NCI-H748 (cell line): ENCODE results near the gene MUCL3.
"Not testable (repeated sequence)": the region's sequence is repeated elsewhere in the genome, so short reads cannot be mapped to it uniquely, and the experiment has no call there.

Experiments
- DNase-seq: peaks from one replicate; lab custom pipeline; 2025; ENCODE audit not compliant: unreplicated experiment; lab: John Stamatoyannopoulos, UW

The MUCL3 gene, protein sequence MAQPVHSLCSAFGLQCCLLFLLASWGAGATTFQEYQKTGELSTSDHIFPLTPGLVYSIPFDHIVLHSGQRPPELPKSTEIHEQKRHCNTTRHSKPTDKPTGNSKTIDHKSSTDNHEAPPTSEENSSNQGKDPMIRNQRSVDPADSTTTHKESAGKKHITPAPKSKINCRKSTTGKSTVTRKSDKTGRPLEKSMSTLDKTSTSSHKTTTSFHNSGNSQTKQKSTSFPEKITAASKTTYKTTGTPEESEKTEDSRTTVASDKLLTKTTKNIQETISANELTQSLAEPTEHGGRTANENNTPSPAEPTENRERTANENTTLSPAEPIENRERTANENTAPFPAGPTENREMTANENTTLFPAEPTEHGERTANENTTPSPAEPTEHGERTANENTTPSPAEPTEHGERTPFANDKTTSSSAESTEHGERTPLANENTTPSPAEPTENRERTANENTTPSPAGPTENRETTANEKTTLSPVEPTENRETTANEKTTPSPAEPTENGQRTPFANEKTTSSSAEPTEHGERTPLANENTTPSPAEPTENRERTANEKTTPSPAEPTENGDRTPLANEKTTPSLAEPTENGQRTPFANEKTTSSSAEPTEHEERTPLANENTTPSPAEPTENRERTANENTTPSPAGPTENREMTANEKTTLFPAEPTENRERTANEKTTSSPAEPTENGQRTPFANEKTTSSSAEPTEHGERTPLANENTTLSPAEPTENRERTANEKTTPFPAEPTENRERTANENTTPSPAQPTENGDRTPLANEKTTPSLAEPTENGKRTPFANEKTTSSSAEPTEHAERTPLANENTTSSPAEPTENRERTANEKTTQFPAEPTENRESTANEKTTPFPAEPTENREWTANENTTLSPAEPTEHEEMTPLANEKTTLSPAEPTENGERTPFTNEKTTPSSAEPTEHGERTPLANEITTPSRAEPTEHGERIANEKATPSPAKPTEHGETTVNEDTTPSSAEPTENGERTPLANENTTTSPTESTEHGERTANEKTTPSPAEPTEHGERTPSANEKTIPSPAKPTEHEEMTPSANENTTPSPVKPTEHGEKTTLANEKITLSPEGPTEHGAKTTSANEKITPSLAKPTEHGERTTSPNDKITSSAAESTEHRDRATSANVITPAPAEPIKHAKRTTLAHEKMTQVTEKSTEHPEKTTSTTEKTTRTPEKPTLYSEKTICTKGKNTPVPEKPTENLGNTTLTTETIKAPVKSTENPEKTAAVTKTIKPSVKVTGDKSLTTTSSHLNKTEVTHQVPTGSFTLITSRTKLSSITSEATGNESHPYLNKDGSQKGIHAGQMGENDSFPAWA (N-terminal part only)

DNA sequence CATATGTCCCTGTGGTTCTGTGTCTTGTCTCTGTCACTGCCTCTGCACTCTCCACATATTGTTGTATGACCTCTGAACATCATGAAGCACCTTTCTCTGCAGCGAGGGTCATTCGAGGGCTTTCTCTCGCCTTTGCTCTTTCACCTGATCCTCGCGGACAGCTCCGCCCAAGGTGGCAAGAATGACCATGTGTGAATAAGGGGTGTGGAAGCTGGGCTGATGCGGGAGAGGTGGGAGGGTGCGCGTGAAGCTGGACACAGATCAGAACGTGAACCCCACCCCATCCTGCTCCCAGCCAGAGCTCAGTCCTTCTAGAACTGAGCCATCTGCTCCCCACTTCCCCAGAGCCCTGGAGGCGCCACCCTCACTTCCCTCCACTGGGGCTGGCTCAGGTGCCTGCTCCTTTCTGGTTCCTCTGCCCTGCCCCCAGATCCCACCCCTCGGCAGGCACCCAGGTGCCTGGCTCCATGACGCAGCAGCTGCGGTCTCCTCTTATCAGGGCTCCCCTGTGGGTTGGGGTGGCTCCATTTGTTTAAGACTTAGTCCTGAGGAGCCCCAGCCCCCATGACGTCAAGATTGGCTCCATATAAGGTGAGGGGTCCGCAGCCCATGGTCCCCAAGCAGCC lies at the start of gene MUCL3:
TSS of gene MUCL3 (plus strand) at position 613 of the 626 bp plus-strand sequence. CDS start 27 bp downstream, outside the sequence.
- no peak for DNase-seq

DNA sequence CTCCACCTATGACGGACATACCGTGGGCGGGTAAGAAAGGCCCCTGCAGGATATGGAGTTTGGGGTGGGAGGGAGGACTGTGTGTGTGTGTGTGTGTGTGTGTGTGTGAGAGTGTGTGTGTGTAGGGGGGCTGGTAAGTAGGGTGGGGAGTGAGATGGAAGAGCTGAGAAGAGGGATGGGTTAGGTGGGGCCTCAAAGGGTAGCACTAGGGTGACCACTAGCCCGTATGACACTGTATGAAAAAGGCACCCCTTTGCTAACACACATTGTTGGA lies 49.4 kb upstream of the MUCL3 start:
- DNase-seq: no peak

DNA sequence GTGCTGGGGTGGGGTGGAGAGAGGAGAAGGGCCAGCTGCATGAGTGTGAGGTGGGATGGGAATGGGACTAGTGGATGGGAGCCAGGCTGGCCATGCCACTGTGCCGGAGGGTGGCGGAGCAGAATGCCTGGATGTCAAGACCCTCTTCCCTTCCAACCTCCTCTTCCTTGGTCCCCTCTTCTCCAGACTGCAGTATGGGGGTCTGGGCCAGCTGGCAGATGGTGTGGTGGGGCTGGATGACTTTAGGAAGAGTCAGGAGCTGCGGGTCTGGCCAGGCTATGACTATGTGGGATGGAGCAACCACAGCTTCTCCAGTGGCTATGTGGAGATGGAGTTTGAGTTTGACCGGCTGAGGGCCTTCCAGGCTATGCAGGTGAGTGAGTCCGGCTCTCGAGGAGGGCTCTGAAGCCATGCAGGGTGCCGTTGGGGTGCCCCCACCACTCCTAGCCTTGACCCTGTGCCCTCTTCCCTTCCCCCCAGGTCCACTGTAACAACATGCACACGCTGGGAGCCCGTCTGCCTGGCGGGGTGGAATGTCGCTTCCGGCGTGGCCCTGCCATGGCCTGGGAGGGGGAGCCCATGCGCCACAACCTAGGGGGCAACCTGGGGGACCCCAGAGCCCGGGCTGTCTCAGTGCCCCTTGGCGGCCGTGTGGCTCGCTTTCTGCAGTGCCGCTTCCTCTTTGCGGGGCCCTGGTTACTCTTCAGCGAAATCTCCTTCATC lies 48.8 kb upstream of the MUCL3 start:
- DNase-seq: no peak

DNA sequence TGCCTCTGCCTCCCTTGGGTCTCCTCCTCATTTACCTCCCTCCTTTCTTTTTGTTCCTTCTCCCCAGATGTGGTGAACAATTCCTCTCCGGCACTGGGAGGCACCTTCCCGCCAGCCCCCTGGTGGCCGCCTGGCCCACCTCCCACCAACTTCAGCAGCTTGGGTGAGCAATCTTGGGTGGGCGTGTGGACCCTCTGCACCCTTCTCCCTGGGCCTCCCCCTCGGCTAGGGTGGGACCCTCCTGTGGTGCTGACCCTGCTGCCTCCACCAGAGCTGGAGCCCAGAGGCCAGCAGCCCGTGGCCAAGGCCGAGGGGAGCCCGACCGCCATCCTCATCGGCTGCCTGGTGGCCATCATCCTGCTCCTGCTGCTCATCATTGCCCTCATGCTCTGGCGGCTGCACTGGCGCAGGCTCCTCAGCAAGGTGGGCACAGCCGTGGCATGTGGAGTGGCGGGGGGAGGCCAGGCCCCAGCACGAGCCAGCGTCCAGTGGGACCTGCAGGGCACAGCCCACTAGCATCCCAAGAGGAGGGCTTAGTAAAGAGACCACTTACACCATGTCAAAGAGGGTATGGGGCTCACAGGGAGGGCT lies 47.7 kb upstream of the MUCL3 start:
- no peak for DNase-seq

DNA sequence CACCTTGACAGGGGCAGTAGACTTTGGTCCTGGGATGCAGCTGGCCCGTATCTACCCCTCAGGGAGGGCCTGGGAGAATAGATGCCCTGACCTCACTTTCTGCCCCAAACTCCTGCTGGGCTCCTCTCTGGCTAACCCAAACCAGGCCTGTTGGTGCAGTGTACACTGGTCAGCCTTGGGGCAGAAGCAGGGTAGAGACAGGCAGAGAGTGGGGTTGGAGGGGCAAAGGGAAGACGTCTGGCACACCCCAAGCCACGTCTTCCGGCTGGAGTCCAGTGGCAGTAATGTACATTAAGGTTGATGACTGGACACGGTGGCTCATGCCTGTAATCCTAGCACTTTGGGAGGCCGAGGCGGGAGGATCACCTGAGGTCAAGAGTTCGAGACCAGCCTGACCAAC lies 47.1 kb upstream of the MUCL3 start:
- DNase-seq: no peak

DNA sequence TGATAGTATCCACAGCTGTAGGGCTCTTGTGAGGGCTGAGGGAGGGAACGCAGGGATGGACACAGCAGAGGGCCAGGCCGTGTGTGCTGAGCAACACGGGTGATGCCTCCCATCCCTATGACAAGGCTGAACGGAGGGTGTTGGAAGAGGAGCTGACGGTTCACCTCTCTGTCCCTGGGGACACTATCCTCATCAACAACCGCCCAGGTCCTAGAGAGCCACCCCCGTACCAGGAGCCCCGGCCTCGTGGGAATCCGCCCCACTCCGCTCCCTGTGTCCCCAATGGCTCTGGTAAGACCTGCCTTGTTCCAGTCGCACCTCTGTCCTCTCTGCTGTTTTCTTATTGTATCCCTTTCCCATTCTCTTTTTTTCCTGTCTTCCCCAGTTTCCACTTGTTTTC lies 46.4 kb upstream of the MUCL3 start:
- no peak for DNase-seq

DNA sequence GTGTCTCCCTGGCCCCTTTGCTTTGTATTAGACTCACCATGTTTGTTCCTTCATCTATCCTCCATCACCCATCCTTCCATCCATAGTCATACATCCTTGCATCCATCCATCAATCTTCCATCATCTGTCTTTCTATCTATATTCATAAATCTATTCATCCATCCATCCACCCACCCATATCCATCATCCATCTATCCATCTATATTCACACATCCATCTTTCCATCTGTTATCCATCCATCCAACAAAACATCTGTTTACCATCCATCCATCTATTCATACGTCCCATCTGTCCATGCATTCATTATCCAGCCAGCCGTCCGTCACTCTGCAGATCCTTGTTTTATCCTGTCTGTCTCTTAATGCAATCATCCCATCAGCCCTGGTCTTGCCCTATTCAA lies 45.8 kb upstream of the MUCL3 start:
- DNase-seq: no peak

DNA sequence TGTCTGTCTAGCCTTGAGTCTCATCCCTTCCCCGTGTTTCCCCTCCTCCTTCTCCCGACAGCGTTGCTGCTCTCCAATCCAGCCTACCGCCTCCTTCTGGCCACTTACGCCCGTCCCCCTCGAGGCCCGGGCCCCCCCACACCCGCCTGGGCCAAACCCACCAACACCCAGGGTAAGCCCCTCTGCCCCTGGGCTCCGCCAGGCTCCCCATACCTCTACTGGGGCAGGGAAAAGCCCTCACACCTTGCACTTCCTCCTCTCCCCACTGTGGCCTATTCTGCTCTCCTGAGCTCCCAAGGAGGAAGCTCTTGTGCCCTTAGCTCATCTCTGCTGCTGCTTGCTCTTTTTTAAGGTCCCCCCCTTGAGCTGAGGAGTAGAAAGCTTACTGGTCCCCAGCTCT lies 45.4 kb upstream of the MUCL3 start:
- DNase-seq: no peak

DNA sequence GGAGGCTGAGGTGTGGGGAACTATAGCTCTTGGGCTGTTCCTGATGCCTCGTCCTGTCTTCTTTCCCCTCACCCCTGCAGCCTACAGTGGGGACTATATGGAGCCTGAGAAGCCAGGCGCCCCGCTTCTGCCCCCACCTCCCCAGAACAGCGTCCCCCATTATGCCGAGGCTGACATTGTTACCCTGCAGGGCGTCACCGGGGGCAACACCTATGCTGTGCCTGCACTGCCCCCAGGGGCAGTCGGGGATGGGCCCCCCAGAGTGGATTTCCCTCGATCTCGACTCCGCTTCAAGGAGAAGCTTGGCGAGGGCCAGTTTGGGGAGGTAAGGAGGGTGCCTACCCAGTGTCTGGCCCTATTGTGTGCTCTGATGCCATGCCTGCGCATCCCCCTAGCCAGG lies 44.2 kb upstream of the MUCL3 start:
- no peak for DNase-seq

DNA sequence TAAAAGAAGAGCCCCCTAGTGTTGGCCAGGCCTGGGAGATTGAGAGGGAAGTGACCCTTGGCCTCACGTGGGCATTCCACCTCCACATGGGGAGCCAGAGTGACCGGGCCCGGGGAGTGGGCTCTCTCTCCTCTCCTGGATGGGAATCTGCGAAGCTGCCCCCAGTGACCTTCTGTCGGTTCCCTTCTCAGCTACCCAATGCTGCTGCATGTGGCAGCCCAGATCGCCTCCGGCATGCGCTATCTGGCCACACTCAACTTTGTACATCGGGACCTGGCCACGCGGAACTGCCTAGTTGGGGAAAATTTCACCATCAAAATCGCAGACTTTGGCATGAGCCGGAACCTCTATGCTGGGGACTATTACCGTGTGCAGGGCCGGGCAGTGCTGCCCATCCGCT lies 42.9 kb upstream of the MUCL3 start:
- no peak for DNase-seq

DNA sequence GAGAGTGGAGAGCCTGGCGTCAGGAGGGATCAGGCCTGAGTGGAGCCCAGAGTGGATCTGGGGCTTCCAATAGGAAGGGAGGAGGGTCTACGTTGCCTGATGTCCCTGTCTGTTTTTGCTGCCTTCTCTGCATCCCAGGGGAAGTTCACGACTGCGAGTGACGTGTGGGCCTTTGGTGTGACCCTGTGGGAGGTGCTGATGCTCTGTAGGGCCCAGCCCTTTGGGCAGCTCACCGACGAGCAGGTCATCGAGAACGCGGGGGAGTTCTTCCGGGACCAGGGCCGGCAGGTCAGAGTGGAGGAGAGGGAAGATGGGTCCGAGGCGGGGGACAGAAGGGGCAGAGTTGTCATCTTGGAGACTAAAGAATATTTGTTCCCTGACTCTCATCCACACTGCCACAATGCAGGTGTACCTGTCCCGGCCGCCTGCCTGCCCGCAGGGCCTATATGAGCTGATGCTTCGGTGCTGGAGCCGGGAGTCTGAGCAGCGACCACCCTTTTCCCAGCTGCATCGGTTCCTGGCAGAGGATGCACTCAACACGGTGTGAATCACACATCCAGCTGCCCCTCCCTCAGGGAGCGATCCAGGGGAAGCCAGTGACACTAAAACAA lies 41.9 kb upstream of the MUCL3 start:
- no peak for DNase-seq

DNA sequence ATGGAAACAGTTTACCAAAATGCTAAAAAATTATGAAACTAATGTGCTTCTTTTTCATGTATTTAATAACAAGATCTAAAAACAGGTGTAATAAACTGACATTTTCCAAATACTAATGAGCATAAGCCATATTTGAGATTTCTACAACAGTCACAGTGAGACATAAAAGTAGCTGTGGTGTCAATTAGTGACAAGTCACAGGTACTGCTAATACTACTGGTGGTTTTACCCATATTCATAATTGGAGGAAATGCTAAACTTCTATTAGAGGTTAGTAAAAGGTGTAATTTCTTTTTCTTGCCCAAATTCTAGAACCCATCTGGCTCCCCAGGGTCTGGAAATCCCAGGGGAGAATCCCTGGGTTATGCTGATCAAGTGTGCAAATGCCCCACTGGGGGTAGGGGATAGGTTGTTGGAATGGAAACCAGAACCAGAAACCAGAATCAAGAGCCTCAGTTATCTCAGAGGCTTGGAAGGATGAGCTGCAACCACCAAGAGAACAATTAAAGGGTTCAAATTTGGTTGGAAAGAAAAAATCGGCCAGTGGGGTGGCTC lies 39.8 kb upstream of the MUCL3 start:
- no peak for DNase-seq

DNA sequence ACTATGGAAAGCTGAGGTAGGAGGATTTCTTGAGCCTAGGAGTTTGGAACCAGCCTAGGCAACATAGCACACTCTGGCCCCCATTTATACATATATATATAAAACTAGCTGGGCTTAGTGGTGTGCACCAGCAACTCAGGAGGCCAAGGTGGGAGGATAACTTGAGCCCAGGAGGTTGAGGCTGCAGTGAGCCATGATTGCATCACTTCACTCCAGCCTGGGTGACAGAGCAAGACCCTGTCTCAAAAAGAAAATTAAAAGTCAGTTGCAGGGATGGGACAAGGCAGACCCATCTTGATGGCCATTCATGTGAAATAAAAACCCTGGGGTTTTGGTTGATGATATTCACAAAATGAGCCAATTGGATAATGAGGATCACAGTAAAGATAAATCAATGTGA lies 39.3 kb upstream of the MUCL3 start:
- DNase-seq: no peak

DNA sequence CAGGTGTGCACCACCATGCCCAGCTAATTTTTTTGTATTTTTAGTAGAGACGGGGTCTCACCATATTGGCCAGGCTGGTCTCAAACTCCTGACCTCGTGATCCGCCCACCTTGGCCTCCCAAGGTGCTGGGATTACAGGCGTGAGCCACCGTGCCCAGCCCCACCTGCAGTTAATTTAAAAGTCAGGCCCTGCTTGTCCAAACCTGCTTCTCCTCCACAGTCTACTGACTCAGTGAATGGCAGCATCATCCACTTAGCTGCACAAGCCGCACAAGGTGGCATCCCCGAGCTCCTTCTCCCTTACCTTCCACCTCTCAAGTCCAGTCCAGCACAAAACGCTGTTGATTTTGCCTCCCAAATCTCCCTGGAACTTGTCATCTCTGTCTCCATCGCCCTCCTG lies 38.6 kb upstream of the MUCL3 start:
- DNase-seq: not testable (repeated sequence)

DNA sequence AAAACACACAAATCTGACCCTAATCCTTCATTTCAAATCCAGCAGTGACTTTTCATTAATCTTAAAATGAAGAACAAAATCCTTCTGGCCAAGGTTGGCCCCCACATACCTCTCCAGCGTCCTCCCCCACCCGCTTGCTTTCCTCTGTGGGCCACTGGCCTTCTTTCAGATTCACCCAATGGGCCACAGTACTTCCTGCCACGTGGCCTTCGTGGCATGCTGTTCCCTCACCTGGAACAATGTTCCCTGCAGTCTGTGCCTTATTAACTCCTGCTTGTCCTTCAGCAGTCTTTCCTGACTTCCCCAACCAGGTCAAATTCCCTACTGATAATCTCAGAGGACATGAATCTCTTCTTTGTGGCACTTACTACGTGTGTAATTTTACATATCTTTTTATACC lies 38.1 kb upstream of the MUCL3 start:
- no peak for DNase-seq

DNA sequence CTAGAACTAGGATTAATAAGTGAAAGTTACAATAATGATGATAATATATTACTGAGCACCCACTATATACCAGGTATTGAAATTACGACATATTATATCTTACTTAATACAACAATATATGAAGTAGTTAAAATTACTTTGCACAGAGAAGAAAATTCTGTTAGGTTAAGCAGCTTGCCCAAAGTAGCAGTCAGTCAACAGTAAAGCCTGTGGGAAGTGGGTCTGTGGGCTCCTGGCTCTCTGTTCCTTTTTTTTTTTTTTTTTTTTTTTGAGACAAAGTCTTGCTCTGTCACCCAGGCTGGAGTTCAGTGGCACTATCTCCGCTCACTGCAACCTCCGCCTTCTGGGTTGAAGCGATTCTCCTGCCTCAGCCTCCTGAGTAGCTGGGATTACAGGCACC lies 37.5 kb upstream of the MUCL3 start:
- DNase-seq: no peak

DNA sequence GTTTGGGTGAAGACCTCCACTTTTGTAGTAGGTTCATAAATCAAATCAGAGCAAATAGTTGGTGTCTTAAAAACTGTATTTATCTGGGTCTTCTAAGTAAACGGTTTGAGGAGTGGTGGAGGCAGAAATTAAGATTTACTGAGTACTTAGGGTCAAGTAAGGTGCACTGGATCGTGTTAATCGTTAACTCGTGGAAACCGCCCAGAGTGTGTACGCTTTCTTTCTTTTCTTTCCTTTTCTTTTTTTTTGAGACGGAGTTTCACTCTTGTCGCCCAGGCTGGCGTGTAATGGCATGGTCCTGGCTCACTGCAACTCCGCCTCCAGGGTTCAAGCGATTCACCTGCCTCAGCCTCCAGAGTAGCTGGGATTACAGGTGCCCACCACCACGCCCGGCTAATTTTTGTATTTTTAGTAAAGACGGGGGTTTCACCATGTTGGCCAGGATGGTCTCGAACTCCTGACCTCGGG lies 33.4 kb upstream of the MUCL3 start:
- not testable (repeated sequence) for DNase-seq

DNA sequence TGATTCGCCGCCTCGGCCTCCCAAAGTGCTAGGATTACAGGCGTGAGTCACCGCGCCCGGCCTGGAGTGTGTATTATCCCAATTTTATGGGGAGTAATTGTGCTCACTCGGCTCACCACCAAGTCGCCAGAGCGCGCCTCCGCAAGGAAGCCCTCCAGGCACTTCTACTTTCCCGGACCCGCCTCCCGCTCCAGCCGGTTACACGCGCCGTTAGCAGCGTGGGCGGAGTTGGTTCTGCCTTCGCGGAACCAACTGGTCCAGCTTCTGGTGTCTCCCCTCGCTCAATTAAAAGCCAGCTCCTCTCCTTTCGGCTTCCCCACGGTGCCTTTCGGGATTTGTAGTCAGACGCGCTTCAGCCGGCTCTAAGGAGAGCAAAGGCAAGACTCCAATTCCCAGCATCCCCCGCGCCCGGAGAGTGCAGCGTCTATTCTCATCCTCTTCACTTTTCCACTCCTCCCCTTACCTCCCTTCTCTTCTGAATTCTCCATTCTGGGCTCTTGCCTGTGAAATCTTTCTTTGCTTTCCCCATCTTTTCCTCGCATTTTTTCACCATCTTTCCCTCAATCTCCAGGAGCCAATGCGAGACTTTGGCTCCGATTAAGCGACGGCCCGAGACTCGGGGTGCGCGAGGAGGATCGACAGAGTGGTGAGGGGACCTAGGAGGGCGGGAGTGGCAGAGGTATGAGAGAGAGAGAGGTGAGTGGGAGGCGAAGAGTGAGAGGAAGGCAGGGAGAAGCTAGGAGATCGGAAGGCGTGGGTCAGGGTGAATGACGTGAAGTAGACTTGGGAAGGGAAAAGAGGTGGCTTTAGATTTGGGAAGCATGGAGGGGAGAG lies 32.8 kb upstream of the MUCL3 start, which contains the start of gene GTF2H4:
TSS of gene GTF2H4 (plus strand) at position 450 of the 834 bp plus-strand sequence.
- DNase-seq: peak; percentile 100
